ENCODE data around the gene MOB3B. TPM values are rescaled to one million over a fixed set of nuclear protein-coding genes. Genes with fewer than 3 reads are reported as not detected.

Gene MOB3B
- total and polyA plus RNA-seq, 2 donors (not counting 1 experiment from before 2014, with no cell fraction given), result under 0.01 to 0.15 TPM

- TF ChIP-seq, protein P1, sequence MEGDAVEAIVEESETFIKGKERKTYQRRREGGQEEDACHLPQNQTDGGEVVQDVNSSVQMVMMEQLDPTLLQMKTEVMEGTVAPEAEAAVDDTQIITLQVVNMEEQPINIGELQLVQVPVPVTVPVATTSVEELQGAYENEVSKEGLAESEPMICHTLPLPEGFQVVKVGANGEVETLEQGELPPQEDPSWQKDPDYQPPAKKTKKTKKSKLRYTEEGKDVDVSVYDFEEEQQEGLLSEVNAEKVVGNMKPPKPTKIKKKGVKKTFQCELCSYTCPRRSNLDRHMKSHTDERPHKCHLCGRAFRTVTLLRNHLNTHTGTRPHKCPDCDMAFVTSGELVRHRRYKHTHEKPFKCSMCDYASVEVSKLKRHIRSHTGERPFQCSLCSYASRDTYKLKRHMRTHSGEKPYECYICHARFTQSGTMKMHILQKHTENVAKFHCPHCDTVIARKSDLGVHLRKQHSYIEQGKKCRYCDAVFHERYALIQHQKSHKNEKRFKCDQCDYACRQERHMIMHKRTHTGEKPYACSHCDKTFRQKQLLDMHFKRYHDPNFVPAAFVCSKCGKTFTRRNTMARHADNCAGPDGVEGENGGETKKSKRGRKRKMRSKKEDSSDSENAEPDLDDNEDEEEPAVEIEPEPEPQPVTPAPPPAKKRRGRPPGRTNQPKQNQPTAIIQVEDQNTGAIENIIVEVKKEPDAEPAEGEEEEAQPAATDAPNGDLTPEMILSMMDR (conservative IDR thresholded peaks at IDR 0.05 in 1 of 2, IDR thresholded peaks at IDR 0.05 in 1 of 2; ENCODE audit: low read depth in 1 of 2, low read length in 2 of 2), result no peak
- no peak for TF ChIP-seq EZH2 (IDR thresholded peaks at IDR 0.05; ENCODE audit: low read length, missing control alignments)
- Histone ChIP-seq H3K27ac (ENCODE audit: insufficient read depth, low read length) (no peak overlapping the region), H4K20me1 (ENCODE audit: control insufficient read depth, extremely low read depth, insufficient read depth, low read length) (no peaks in the 10 kb centered on the region), H3K27me3 (ENCODE audit: control insufficient read depth, insufficient read depth, low read length) (peaks cover 2% of the 10 kb centered on the region), H3K79me2 (ENCODE audit: control insufficient read depth, insufficient read depth, low read length) (no peaks in the 10 kb centered on the region), H3K36me3 (ENCODE audit: control insufficient read depth, insufficient read depth, low read length) (no peaks in the 10 kb centered on the region), H2AFZ (ENCODE audit: low read length) (no peak overlapping the region), H3K4me1 (ENCODE audit: control insufficient read depth, extremely low read depth, insufficient read depth, low read length) (no peaks in the 10 kb centered on the region), H3K9me3 (ENCODE audit: control insufficient read depth, insufficient read depth, low read depth, low read length) (no peaks in the 10 kb centered on the region), H3K4me2 (ENCODE audit: extremely low read depth, insufficient read depth, low read length) (no peak overlapping the region), H3K4me3 (replicated peaks in 1 of 4; ENCODE audit: control extremely low read depth in 1 of 4, insufficient read depth in 1 of 4, low read depth in 3 of 4, low read length in 4 of 4) (no peak overlapping the region), H3K9ac (ENCODE audit: insufficient read depth, low read length) (no peak overlapping the region)
- no peak for DNase-seq (ENCODE audit: low read depth in 2 of 2)
These were observed 191.6 kb downstream of the MOB3B start for GRCh38 chr9:27337833-27338526.

GRCh38 chr9:27337236-27337635 lies 192.4 kb downstream of the MOB3B start:
- Histone ChIP-seq H2AFZ (ENCODE audit: low read length) (no peak overlapping the region), H3K36me3 (ENCODE audit: control insufficient read depth, insufficient read depth, low read length) (no peaks in the 10 kb centered on the region), H4K20me1 (ENCODE audit: control insufficient read depth, extremely low read depth, insufficient read depth, low read length) (no peaks in the 10 kb centered on the region), H3K4me3 (replicated peaks in 1 of 4; ENCODE audit: control extremely low read depth in 1 of 4, insufficient read depth in 1 of 4, low read depth in 3 of 4, low read length in 4 of 4) (no peak overlapping the region), H3K4me1 (ENCODE audit: control insufficient read depth, extremely low read depth, insufficient read depth, low read length) (no peaks in the 10 kb centered on the region), H3K27me3 (ENCODE audit: control insufficient read depth, insufficient read depth, low read length) (peaks cover 2% of the 10 kb centered on the region), H3K27ac (ENCODE audit: insufficient read depth, low read length) (no peak overlapping the region), H3K79me2 (ENCODE audit: control insufficient read depth, insufficient read depth, low read length) (no peaks in the 10 kb centered on the region), H3K9ac (ENCODE audit: insufficient read depth, low read length) (no peak overlapping the region), H3K9me3 (ENCODE audit: control insufficient read depth, insufficient read depth, low read depth, low read length) (no peaks in the 10 kb centered on the region), H3K4me2 (ENCODE audit: extremely low read depth, insufficient read depth, low read length) (no peak overlapping the region)
- TF ChIP-seq EZH2 (IDR thresholded peaks at IDR 0.05; ENCODE audit: low read length, missing control alignments), result no peak
- no peak for DNase-seq (ENCODE audit: low read depth in 2 of 2)

DNA sequence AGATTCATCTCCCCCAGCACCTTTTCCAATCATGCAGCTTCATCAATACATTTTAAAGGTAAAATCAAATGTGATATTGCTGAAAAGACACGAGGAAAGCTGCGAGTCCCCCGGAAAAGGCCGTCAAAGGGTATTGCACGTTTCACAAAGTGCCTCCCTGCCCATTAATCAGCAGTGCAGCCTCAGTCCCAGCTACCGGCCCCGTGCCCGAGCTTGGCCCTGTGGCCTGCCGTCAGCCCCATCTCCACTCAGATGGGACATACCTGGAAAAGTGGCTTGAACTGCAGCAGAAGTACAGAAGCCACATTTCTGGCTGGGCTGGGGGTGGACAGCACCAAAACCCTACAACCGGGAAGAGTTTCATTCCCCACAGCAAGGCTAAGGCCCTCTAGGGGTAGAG lies 192.8 kb downstream of the MOB3B start:
- no peaks in the 10 kb centered on the region for H3K4me1 ChIP-seq (ENCODE audit: control insufficient read depth, extremely low read depth, insufficient read depth, low read length)
- DNase-seq (ENCODE audit: low read depth in 2 of 2), result no peak
- no peak overlapping the region for H2AFZ ChIP-seq (ENCODE audit: low read length)
- H3K4me2 ChIP-seq (ENCODE audit: extremely low read depth, insufficient read depth, low read length), result no peak overlapping the region
- TF ChIP-seq, protein P1 (conservative IDR thresholded peaks at IDR 0.05 in 1 of 2, IDR thresholded peaks at IDR 0.05 in 1 of 2; ENCODE audit: low read depth in 1 of 2, low read length in 2 of 2), result no peak
- no peak for TF ChIP-seq EZH2 (IDR thresholded peaks at IDR 0.05; ENCODE audit: low read length, missing control alignments)
- H3K9ac ChIP-seq (ENCODE audit: insufficient read depth, low read length), result no peak overlapping the region
- H3K4me3 ChIP-seq (replicated peaks in 1 of 4; ENCODE audit: control extremely low read depth in 1 of 4, insufficient read depth in 1 of 4, low read depth in 3 of 4, low read length in 4 of 4), result no peak overlapping the region
- no peaks in the 10 kb centered on the region for H3K36me3 ChIP-seq (ENCODE audit: control insufficient read depth, insufficient read depth, low read length)
- H3K27me3 ChIP-seq (ENCODE audit: control insufficient read depth, insufficient read depth, low read length), result peaks cover 2% of the 10 kb centered on the region
- H3K27ac ChIP-seq (ENCODE audit: insufficient read depth, low read length), result no peak overlapping the region
- H3K9me3 ChIP-seq (ENCODE audit: control insufficient read depth, insufficient read depth, low read depth, low read length), result no peaks in the 10 kb centered on the region
- H4K20me1 ChIP-seq (ENCODE audit: control insufficient read depth, extremely low read depth, insufficient read depth, low read length), result no peaks in the 10 kb centered on the region
- H3K79me2 ChIP-seq (ENCODE audit: control insufficient read depth, insufficient read depth, low read length), result no peaks in the 10 kb centered on the region
